OCI-LY7 (cell line): ENCODE measurements around the gene ATPAF1. TPM values are rescaled to one million over a fixed set of nuclear protein-coding genes. Genes with fewer than 3 reads are reported as not detected.

Source experiments
- Bru-seq: library from RNA; stranded (reverse); fragments of 400-500 nt; gene quantifications from one replicate; lab custom pipeline; 2021; lab: Mats Ljungman, UMichigan
- BruChase-seq, 2 experiments: library from RNA; stranded (reverse); fragments of 400-500 nt; gene quantifications; one replicate each; lab custom pipeline; 2021; lab: Mats Ljungman, UMichigan
- BruUV-seq: library from RNA; stranded (reverse); fragments of 400-500 nt; replicated peaks from 2 replicates; lab custom pipeline; 2021; lab: Mats Ljungman, UMichigan
- CTCF ChIA-PET: fragments of 300-600 bp; sonication (Branson Sonifier 250); formaldehyde crosslinking; loops from one replicate; lab custom pipeline; 2022; ENCODE audit warnings: antibody characterized with exemption; ENCODE audit not compliant: unreplicated experiment; lab: Charles Lee
- POLR2A ChIA-PET: fragments of 300-600 bp; sonication (Branson Sonifier 250); formaldehyde crosslinking; loops from one replicate; lab custom pipeline; 2022; ENCODE audit warnings: antibody characterized with exemption; lab: Charles Lee
- DNase-seq: peaks from one replicate; pipeline ENCODE4 v3.0.0-alpha.2; 2015; ENCODE audit warnings: low spot score
- H2AFZ ChIP-seq: fragments of 200-600 bp; sonication (generic), shearing (Covaris generic); 2 replicates; pipeline ENCODE4 v1.6.1; 2014; ENCODE audit warnings: mild to moderate bottlenecking, antibody characterized with exemption, low read length, moderate library complexity
- H3K27ac ChIP-seq: fragments of 200-600 bp; sonication (generic); 2 replicates; pipeline ENCODE4 v1.5.1; 2014; ENCODE audit warnings: mixed run types, low read depth, mild to moderate bottlenecking, moderate library complexity, low read length, inconsistent platforms; ENCODE audit not compliant: poor library complexity, severe bottlenecking
- H3K36me3 ChIP-seq: fragments of 200-600 bp; sonication (generic); 2 replicates; pipeline ENCODE4 v1.6.1; 2014; ENCODE audit warnings: mild to moderate bottlenecking, antibody characterized with exemption, low read length, moderate library complexity, mixed read lengths; ENCODE audit not compliant: insufficient read depth
- H3K4me1 ChIP-seq: fragments of 200-600 bp; sonication (generic); 2 replicates; pipeline ENCODE4 v1.5.1; 2014; ENCODE audit warnings: mild to moderate bottlenecking, low read length; ENCODE audit not compliant: insufficient read depth, poor library complexity, severe bottlenecking
- H3K4me2 ChIP-seq: fragments of 200-600 bp; sonication (generic); 2 replicates; pipeline ENCODE4 v1.6.1; 2014; ENCODE audit warnings: mild to moderate bottlenecking, low read length
- H3K4me3 ChIP-seq: fragments of 200-600 bp; sonication (generic); 2 replicates; pipeline ENCODE4 v1.5.1; 2014; ENCODE audit warnings: mild to moderate bottlenecking, low read depth, low read length; ENCODE audit not compliant: poor library complexity, severe bottlenecking
- H3K79me2 ChIP-seq: fragments of 200-600 bp; sonication (generic); 2 replicates; pipeline ENCODE4 v1.6.1; 2016; ENCODE audit warnings: low read depth, mild to moderate bottlenecking, low read length, moderate library complexity, mixed read lengths; ENCODE audit not compliant: insufficient read depth
- H3K9me2 ChIP-seq: fragments of 200-600 bp; sonication (generic); 2 replicates; pipeline ENCODE4 v1.6.1; 2016; ENCODE audit warnings: mild to moderate bottlenecking, low read length, mixed read lengths; ENCODE audit not compliant: insufficient read depth
- H3K9me3 ChIP-seq: fragments of 200-600 bp; sonication (generic); 2 replicates; pipeline ENCODE4 v1.6.1; 2014; ENCODE audit warnings: mild to moderate bottlenecking, mixed run types, low read length, mixed read lengths
- H4K20me1 ChIP-seq: fragments of 200-600 bp; sonication (generic); 2 replicates; pipeline ENCODE4 v1.6.1; 2014; ENCODE audit warnings: mild to moderate bottlenecking, antibody characterized with exemption, low read length, moderate library complexity, mixed read lengths; ENCODE audit not compliant: insufficient read depth
- CTCF ChIP-seq: fragments of 200-600 bp; sonication (generic); conservative IDR thresholded peaks from 2 replicates; pipeline ENCODE4 v1.5.1; 2014; ENCODE audit warnings: mild to moderate bottlenecking, antibody characterized with exemption, low read length, moderate library complexity, mixed read lengths
- EZH2phosphoT487 ChIP-seq: fragments of 200-600 bp; sonication (generic); IDR thresholded peaks from 2 replicates; pipeline ENCODE4 v1.6.1; 2018; ENCODE audit warnings: low read depth, borderline replicate concordance, mild to moderate bottlenecking, mixed run types, antibody characterized with exemption, low read length, moderate library complexity, mixed read lengths
- intact Hi-C: fragments of 100-400 bp; cut with micrococcal nuclease; formaldehyde crosslinking; loops from one replicate; pipeline ENCODE4 v1.10.0; 2022; ENCODE audit not compliant: unreplicated experiment
- long read RNA-seq: library from polyadenylated mRNA; stranded (forward); transcript quantifications from one replicate; pipeline ENCODE4 v2.0.0, GENCODE V29; 2022
- total RNA-seq, 2 experiments: library from RNA; depleted of rRNA in 1 of 2; stranded (reverse); fragments of >200 nt in 1 of 2; shearing (Covaris generic) in 1 of 2; gene quantifications; 2 replicates each; pipeline ENCODE4 v1.2.3, GENCODE V29; 2014 to 2022

The ATPAF1 gene
- 37.1 and 38.3 TPM in 2 replicates for total RNA-seq (2014; rRNA removed; shearing (Covaris generic))
- 32.3 and 33.3 TPM in 2 replicates for total RNA-seq (2022)
- Bru-seq, nascent RNA = percentile 66 among the genes with signal in this experiment
- percentile 64 among the genes with signal in this experiment for BruChase-seq, experiment 1, labeled RNA remaining after a 6-hour chase
- BruChase-seq, experiment 2, labeled RNA remaining after a 2-hour chase = percentile 64 among the genes with signal in this experiment
- long read RNA-seq, full-length matches to known transcripts = 99 of 121 reads
- long read RNA-seq, partial matches to known transcripts = 0 of 121 reads
- long read RNA-seq, other reads (novel, unspliced or antisense) = 22 of 121 reads

- Histone ChIP-seq H3K4me1 (peaks cover 14% of the 10 kb centered on the region), H3K79me2 (peaks cover 11% of the 10 kb centered on the region; the same call in 1 of the 2 replicates), H3K4me2 (peak within 1 kb of the TSS; percentile 83), H3K27ac (no peak within 1 kb of the TSS), H3K4me3 (peak within 1 kb of the TSS; percentile 88), H4K20me1 (no peaks in the 10 kb centered on the region), H2AFZ (peak within 1 kb of the TSS; percentile 97), H3K9me3 (no peaks in the 10 kb centered on the region), H3K36me3 (peaks cover 21% of the 10 kb centered on the region), H3K9me2 (no peaks in the 10 kb centered on the region)
- peak; percentile 71 for DNase-seq
- no TSS peak for BruUV-seq
- TF ChIP-seq EZH2phosphoT487 (no peak), CTCF (peak; percentile 33; the same call in 1 of the 2 replicates)
- intact Hi-C loops = loop anchor here (1.0 kb wide), 1 partner anchor 51 kb away; the partner anchor contains the start of gene EFCAB14
- CTCF ChIA-PET = no interaction called here
- POLR2A ChIA-PET = interaction anchor here (0.6 to 2.2 kb wide), 11 partner anchors 10 to 294 kb away, joined by 3 to 9 read pairs (median 3); partner anchors contain the start of genes EFCAB14 and MKNK1
Observed at GRCh38 chr1:46667782-46668760, at the start of gene ATPAF1. Gene ATPAF1, minus strand, starts transcription at chr1:46668364. Its CDS starts 42 bp downstream, at chr1:46668322.

- peak overlapping the region; percentile 81 for H3K4me2 ChIP-seq
- H2AFZ ChIP-seq = no peak overlapping the region
- peak overlapping the region; percentile 77 for H3K4me3 ChIP-seq
- BruUV-seq = no TSS peak
- H3K4me1 ChIP-seq = peaks cover 26% of the 10 kb centered on the region
- no peaks in the 10 kb centered on the region for H3K9me3 ChIP-seq
- ChIA-PET CTCF (no interaction called here), POLR2A (interaction anchor here (1.3 kb wide), 1 partner anchor 9 kb away, joined by 5 read pairs; no protein-coding TSS in a partner anchor)
- peaks cover 45% of the 10 kb centered on the region for H3K36me3 ChIP-seq
- no peak overlapping the region for H3K27ac ChIP-seq
- H4K20me1 ChIP-seq = peaks cover 4% of the 10 kb centered on the region; the same call in 1 of the 2 replicates
- no peak for DNase-seq
- no peaks in the 10 kb centered on the region for H3K9me2 ChIP-seq
- TF ChIP-seq EZH2phosphoT487 = no peak
- TF ChIP-seq CTCF = no peak
- H3K79me2 ChIP-seq = peaks cover 24% of the 10 kb centered on the region
- intact Hi-C loops = no loop called here
Observed at GRCh38 chr1:46717654-46718053, 49.5 kb upstream of the ATPAF1 start.
